Measurements from ENCODE around the gene USP37. TPM values are rescaled to one million over a fixed set of nuclear protein-coding genes. Genes with fewer than 3 reads are reported as not detected.

Gene USP37
- total RNA-seq, 1 experiment from 2014 or later = 31.0 TPM

GRCh38 chr2:218431878-218432277 lies 136.3 kb downstream of the USP37 start:
- POLR2A ChIA-PET (ENCODE audit: low non-redundant PET) = no interaction called here
- no peak overlapping the region for H3K4me3 ChIP-seq (ENCODE audit: low read depth, low read length, poor library complexity, severe bottlenecking)
- TF ChIP-seq EZH2 (IDR thresholded peaks at IDR 0.05; ENCODE audit: borderline replicate concordance, low read depth, low read length, poor library complexity, severe bottlenecking) = no peak
- no peak overlapping the region for H3K27ac ChIP-seq (ENCODE audit: low read depth, low read length, poor library complexity, severe bottlenecking)
- no peaks in the 10 kb centered on the region for H3K9me3 ChIP-seq (ENCODE audit: low read depth, low read length, poor library complexity, severe bottlenecking)
- no peak for DNase-seq (ENCODE audit: low spot score)
- CTCF ChIA-PET = no interaction called here
- BruUV-seq (replicated peaks) = no TSS peak
- no peaks in the 10 kb centered on the region for H3K27me3 ChIP-seq (replicated peaks; ENCODE audit: insufficient read depth, low read depth, low read length, poor library complexity)
- intact Hi-C loops (cut with micrococcal nuclease; ENCODE audit: unreplicated experiment) = no loop called here
- no peaks in the 10 kb centered on the region for H3K36me3 ChIP-seq (ENCODE audit: insufficient read depth, low read length, poor library complexity, severe bottlenecking)
- H3K4me1 ChIP-seq (ENCODE audit: insufficient read depth, low read length, poor library complexity, severe bottlenecking) = no peaks in the 10 kb centered on the region

- H3K4me1 ChIP-seq (ENCODE audit: insufficient read depth, low read length, poor library complexity, severe bottlenecking) = no peaks in the 10 kb centered on the region
- ChIA-PET CTCF (interaction anchor here (0.9 kb wide), 1 partner anchor 136 kb away, joined by 3 read pairs; no protein-coding TSS in a partner anchor), POLR2A (ENCODE audit: low non-redundant PET) (no interaction called here)
- intact Hi-C loops (cut with micrococcal nuclease; ENCODE audit: unreplicated experiment) = no loop called here
- no peak overlapping the region for H3K4me3 ChIP-seq (ENCODE audit: low read depth, low read length, poor library complexity, severe bottlenecking)
- no peaks in the 10 kb centered on the region for H3K36me3 ChIP-seq (ENCODE audit: insufficient read depth, low read length, poor library complexity, severe bottlenecking)
- TF ChIP-seq EZH2 (IDR thresholded peaks at IDR 0.05; ENCODE audit: borderline replicate concordance, low read depth, low read length, poor library complexity, severe bottlenecking) (no peak), CTCF (conservative IDR thresholded peaks at IDR 0.05; ENCODE audit: low read depth, low read length) (no peak)
- H3K27me3 ChIP-seq (replicated peaks; ENCODE audit: insufficient read depth, low read depth, low read length, poor library complexity) = no peaks in the 10 kb centered on the region
- no peak for DNase-seq (ENCODE audit: low spot score)
- H3K27ac ChIP-seq (ENCODE audit: low read depth, low read length, poor library complexity, severe bottlenecking) = no peak overlapping the region
- H3K9me3 ChIP-seq (ENCODE audit: low read depth, low read length, poor library complexity, severe bottlenecking) = no peaks in the 10 kb centered on the region
- BruUV-seq (replicated peaks) = no TSS peak
Observed at GRCh38 chr2:218430721-218431120, 137.4 kb downstream of the USP37 start.

- Histone ChIP-seq H3K27ac (ENCODE audit: low read depth, low read length, poor library complexity, severe bottlenecking) (no peak overlapping the region), H3K4me1 (ENCODE audit: insufficient read depth, low read length, poor library complexity, severe bottlenecking) (no peaks in the 10 kb centered on the region), H3K4me3 (ENCODE audit: low read depth, low read length, poor library complexity, severe bottlenecking) (no peak overlapping the region), H3K36me3 (ENCODE audit: insufficient read depth, low read length, poor library complexity, severe bottlenecking) (no peaks in the 10 kb centered on the region), H3K27me3 (replicated peaks; ENCODE audit: insufficient read depth, low read depth, low read length, poor library complexity) (no peaks in the 10 kb centered on the region), H3K9me3 (ENCODE audit: low read depth, low read length, poor library complexity, severe bottlenecking) (no peaks in the 10 kb centered on the region)
- no peak for TF ChIP-seq EZH2 (IDR thresholded peaks at IDR 0.05; ENCODE audit: borderline replicate concordance, low read depth, low read length, poor library complexity, severe bottlenecking)
- TF ChIP-seq CTCF (conservative IDR thresholded peaks at IDR 0.05; ENCODE audit: low read depth, low read length) = no peak
- intact Hi-C loops (cut with micrococcal nuclease; ENCODE audit: unreplicated experiment) = no loop called here
- ChIA-PET POLR2A (ENCODE audit: low non-redundant PET) (no interaction called here), CTCF (interaction anchor here (0.9 kb wide), 1 partner anchor 136 kb away, joined by 3 read pairs; no protein-coding TSS in a partner anchor)
- DNase-seq (ENCODE audit: low spot score) = no peak
- no TSS peak for BruUV-seq (replicated peaks)
Observed at GRCh38 chr2:218429911-218430692, 138.0 kb downstream of the USP37 start.

Measured in A673 (cell line).